Measurements from ENCODE around the gene CNTNAP2.

The CNTNAP2 gene

GRCh38 chr7:146423446-146423845, 306.8 kb downstream of the CNTNAP2 start:
- Mint-ChIP-seq H3K4me3 (no peak overlapping the region), H3K9me3 (peaks cover 0 to 8% of the 10 kb centered on the region in 2 donors), H3K4me1 (ENCODE audit: low read depth in 2 of 2) (no peaks in the 10 kb centered on the region), H3K27ac (no peak overlapping the region), H3K27me3 (no peaks in the 10 kb centered on the region), H3K36me3 (ENCODE audit: insufficient read depth) (no peaks in the 10 kb centered on the region)
- no peak for DNase-seq
- no peak for ATAC-seq (replicated peaks)

DNA sequence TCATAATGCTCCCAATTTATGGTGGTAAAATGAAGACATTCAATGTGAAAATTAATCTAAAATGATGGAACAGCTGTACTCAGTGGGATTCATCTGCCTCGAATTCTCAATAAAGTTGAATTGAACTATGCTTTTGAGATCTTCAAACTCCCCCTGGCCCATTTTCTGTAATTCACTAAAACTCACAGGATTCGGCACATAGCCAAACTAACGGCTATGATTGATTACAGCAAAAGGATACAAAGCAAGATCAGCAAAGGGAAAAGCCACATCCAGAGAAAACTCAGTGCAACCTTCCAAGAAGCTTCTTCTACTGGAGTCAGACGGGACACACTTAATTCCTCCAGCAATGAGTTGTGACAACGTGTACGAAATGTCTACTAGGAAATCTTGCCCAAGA, 307.5 kb downstream of the CNTNAP2 start:
- Mint-ChIP-seq H3K27ac (no peak overlapping the region), H3K4me3 (no peak overlapping the region), H3K4me1 (ENCODE audit: low read depth in 2 of 2) (no peaks in the 10 kb centered on the region), H3K9me3 (peaks cover 0 to 8% of the 10 kb centered on the region in 2 donors), H3K27me3 (no peaks in the 10 kb centered on the region), H3K36me3 (ENCODE audit: insufficient read depth) (no peaks in the 10 kb centered on the region)
- ATAC-seq (replicated peaks) = no peak
- DNase-seq = no peak

DNA sequence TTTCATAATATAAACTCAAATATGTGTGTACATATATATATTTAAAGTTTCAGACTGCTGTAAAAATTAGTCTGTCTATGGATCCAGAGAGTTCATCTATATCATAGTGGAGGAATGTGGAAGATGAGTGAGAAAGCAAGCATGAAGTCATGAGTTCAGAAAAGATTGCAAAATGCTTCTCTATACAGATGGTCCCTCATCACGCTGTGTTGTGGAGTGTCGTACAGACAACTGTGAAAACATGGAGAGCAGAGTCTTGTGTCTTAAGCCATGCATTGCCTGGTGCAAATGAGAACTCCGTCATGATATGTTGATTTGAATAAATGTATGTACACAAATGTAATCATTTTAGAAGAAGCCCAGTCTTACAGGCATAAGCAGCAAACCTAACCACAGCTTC, 316.9 kb downstream of the CNTNAP2 start:
- Mint-ChIP-seq H3K27ac (no peak overlapping the region), H3K27me3 (no peaks in the 10 kb centered on the region), H3K9me3 (peaks cover 0 to 5% of the 10 kb centered on the region in 2 donors), H3K4me3 (no peak overlapping the region), H3K36me3 (ENCODE audit: insufficient read depth) (no peaks in the 10 kb centered on the region), H3K4me1 (ENCODE audit: low read depth in 2 of 2) (no peaks in the 10 kb centered on the region)
- ATAC-seq (replicated peaks) = no peak
- no peak for DNase-seq

- Mint-ChIP-seq H3K4me3 (no peak overlapping the region), H3K9me3 (peaks cover 0 to 7% of the 10 kb centered on the region in 2 donors), H3K36me3 (ENCODE audit: insufficient read depth) (no peaks in the 10 kb centered on the region), H3K27me3 (no peaks in the 10 kb centered on the region), H3K4me1 (ENCODE audit: low read depth in 2 of 2) (no peaks in the 10 kb centered on the region), H3K27ac (no peak overlapping the region)
- ATAC-seq (replicated peaks) = no peak
- DNase-seq = no peak
Observed at GRCh38 chr7:146443102-146443501, 326.5 kb downstream of the CNTNAP2 start.

DNA sequence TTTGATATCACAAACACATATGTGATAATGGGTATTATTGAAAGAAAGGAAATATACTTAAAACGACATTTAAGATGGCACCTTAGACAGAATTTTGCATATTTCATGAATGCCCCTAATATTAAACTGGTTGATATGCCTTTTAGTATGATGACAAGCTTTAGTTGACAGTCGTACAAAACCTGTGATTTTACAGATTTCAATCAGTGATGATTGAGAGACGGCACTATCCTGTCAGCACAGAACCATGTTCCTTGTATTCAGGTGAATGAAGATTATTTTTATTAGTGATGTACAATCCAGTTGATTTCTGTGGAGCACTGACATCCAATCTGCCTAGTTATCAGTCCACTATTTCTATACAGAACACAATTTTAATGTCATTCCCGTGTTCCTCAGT, 333.0 kb downstream of the CNTNAP2 start:
- H3K9me3 Mint-ChIP-seq = peaks cover 14 to 16% of the 10 kb centered on the region in 2 donors
- H3K27ac Mint-ChIP-seq = no peak overlapping the region
- H3K4me3 Mint-ChIP-seq = no peak overlapping the region
- DNase-seq (no peak), ATAC-seq (replicated peaks) (no peak)
- no peaks in the 10 kb centered on the region for H3K27me3 Mint-ChIP-seq
- no peaks in the 10 kb centered on the region for H3K4me1 Mint-ChIP-seq (ENCODE audit: low read depth in 2 of 2)
- H3K36me3 Mint-ChIP-seq (ENCODE audit: insufficient read depth) = no peaks in the 10 kb centered on the region

DNA sequence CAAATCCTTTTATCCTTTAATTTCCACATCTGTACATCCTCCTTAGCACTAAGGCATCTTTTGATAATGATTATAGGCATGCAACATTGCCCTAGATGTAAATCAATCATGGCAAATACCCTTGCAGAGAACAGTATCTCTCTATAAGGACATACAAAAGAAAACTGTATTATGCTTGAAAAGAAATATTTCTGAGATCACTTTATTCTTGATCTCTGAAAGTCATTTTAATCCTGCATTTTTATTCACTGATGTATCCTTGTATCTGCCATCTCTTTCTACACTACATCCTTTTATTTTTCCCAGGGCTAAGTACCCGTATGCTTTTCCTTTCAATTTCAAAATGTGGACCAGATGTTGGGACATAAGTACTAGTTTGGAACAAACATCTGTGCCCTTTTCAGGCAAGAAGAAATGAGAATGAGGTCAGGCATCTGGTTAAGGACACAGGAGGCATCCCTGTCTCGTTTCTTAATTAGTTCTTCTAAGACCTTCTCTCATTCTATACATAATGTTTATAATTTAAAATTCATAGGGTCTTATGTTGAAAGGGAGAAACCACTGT, 338.6 kb downstream of the CNTNAP2 start:
- Mint-ChIP-seq H3K27ac (no peak overlapping the region), H3K4me3 (no peak overlapping the region), H3K4me1 (ENCODE audit: low read depth in 2 of 2) (no peaks in the 10 kb centered on the region), H3K36me3 (ENCODE audit: insufficient read depth) (no peaks in the 10 kb centered on the region), H3K27me3 (no peaks in the 10 kb centered on the region), H3K9me3 (peaks cover 7 to 12% of the 10 kb centered on the region in 2 donors)
- no peak for ATAC-seq (replicated peaks)
- no peak for DNase-seq

DNA sequence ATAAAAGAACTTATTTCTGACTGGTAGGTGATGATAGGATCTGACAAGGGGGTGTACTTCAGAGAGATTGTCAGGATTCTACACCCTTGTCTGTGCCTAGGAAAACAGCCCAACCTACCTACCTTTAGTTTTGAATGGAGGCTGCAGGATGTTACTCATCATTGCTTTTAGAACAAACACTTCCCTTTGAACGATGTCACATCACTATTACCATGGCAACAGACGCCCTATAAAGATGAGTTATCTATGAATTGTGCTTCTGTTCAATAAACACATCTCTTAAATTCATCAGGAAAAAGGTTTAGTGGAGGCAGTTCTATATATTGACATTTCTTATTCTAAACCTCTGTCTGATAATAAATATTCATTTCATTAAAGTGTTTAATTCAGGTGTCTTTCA, 362.4 kb downstream of the CNTNAP2 start:
- DNase-seq = no peak
- no peak overlapping the region for H3K4me3 Mint-ChIP-seq
- no peaks in the 10 kb centered on the region for H3K36me3 Mint-ChIP-seq (ENCODE audit: insufficient read depth)
- peaks cover 0 to 6% of the 10 kb centered on the region in 2 donors for H3K9me3 Mint-ChIP-seq
- H3K4me1 Mint-ChIP-seq (ENCODE audit: low read depth in 2 of 2) = no peaks in the 10 kb centered on the region
- no peak overlapping the region for H3K27ac Mint-ChIP-seq
- H3K27me3 Mint-ChIP-seq = no peaks in the 10 kb centered on the region
- ATAC-seq (replicated peaks) = no peak

- Mint-ChIP-seq H3K36me3 (ENCODE audit: insufficient read depth) (no peaks in the 10 kb centered on the region), H3K9me3 (peaks cover 2 to 8% of the 10 kb centered on the region in 2 donors)
- DNase-seq = no peak
Observed at GRCh38 chr7:146486519-146486918, 369.9 kb downstream of the CNTNAP2 start.

DNA sequence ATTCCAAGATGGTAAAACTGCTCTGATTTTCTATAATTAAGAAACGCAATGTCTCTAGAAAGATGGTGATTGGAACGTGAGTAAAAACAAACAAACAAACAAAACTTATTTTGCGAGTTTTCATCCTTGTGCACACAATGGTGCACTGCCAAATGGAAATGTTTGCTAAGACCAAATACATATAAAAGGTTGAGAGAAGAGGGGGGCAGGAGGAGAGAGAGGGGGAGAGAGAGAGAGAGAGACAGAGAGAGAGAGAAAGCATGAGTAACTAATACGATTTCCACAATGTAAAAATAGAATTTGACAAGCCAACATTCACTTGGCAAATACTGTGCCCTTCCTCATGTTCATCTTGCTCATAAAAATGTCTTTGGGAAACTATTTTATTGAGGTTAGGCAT, 375.4 kb downstream of the CNTNAP2 start:
- H3K4me1 Mint-ChIP-seq (ENCODE audit: low read depth in 2 of 2) = no peaks in the 10 kb centered on the region
- no peak for DNase-seq
- no peak overlapping the region for H3K27ac Mint-ChIP-seq
- no peak overlapping the region for H3K4me3 Mint-ChIP-seq
- H3K36me3 Mint-ChIP-seq (ENCODE audit: insufficient read depth) = no peaks in the 10 kb centered on the region
- H3K9me3 Mint-ChIP-seq = peaks cover 13 to 16% of the 10 kb centered on the region in 2 donors
- H3K27me3 Mint-ChIP-seq = no peaks in the 10 kb centered on the region
- ATAC-seq (replicated peaks) = no peak

More at GRCh38 chr7:146486519-146486918, 369.9 kb downstream of the CNTNAP2 start:
- ATAC-seq (replicated peaks) = no peak
- H3K4me3 Mint-ChIP-seq = no peak overlapping the region
- H3K27ac Mint-ChIP-seq = no peak overlapping the region
- no peaks in the 10 kb centered on the region for H3K27me3 Mint-ChIP-seq
- no peaks in the 10 kb centered on the region for H3K4me1 Mint-ChIP-seq (ENCODE audit: low read depth in 2 of 2)

- ATAC-seq (replicated peaks) = no peak
- DNase-seq = no peak
- no peak overlapping the region for H3K4me3 Mint-ChIP-seq
- no peak overlapping the region for H3K27ac Mint-ChIP-seq
- no peaks in the 10 kb centered on the region for H3K4me1 Mint-ChIP-seq (ENCODE audit: low read depth in 2 of 2)
- H3K27me3 Mint-ChIP-seq = no peaks in the 10 kb centered on the region
- H3K36me3 Mint-ChIP-seq (ENCODE audit: insufficient read depth) = no peaks in the 10 kb centered on the region
- H3K9me3 Mint-ChIP-seq = peaks cover 10 to 11% of the 10 kb centered on the region in 2 donors
Observed at GRCh38 chr7:146494952-146495596, 378.5 kb downstream of the CNTNAP2 start.

GRCh38 chr7:146496657-146497056, 380.1 kb downstream of the CNTNAP2 start:
- ATAC-seq (replicated peaks) (no peak), DNase-seq (no peak)
- Mint-ChIP-seq H3K27me3 (no peaks in the 10 kb centered on the region), H3K36me3 (ENCODE audit: insufficient read depth) (no peaks in the 10 kb centered on the region), H3K27ac (no peak overlapping the region), H3K9me3 (peaks cover 11 to 13% of the 10 kb centered on the region in 2 donors), H3K4me1 (ENCODE audit: low read depth in 2 of 2) (no peaks in the 10 kb centered on the region), H3K4me3 (no peak overlapping the region)

GRCh38 chr7:146499970-146500369, 383.4 kb downstream of the CNTNAP2 start:
- no peak for DNase-seq
- Mint-ChIP-seq H3K27ac (no peak overlapping the region), H3K36me3 (ENCODE audit: insufficient read depth) (no peaks in the 10 kb centered on the region), H3K9me3 (peaks cover 6 to 11% of the 10 kb centered on the region in 2 donors), H3K4me1 (ENCODE audit: low read depth in 2 of 2) (no peaks in the 10 kb centered on the region), H3K4me3 (no peak overlapping the region), H3K27me3 (no peaks in the 10 kb centered on the region)
- ATAC-seq (replicated peaks) = no peak

DNA sequence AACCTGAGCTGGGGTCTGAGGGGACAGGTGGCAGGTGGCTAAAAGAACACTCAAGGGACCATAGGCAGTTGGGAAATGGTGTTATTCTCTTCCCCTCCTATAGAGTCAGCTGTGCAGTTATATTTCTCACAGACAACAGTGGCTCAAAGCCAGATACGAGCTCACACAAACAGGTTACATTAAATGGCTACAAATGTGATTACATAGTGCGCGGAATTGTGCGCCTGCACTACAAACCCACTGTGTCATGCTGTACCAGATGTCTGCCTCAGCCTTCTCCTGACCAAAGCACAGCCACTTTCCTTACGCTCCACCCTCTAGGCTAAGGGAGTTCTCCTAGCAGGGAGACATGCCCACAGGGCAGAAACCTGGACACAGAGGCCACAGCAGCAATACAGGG, 387.2 kb downstream of the CNTNAP2 start:
- Mint-ChIP-seq H3K4me1 (ENCODE audit: low read depth in 2 of 2) (no peaks in the 10 kb centered on the region), H3K4me3 (no peak overlapping the region), H3K36me3 (ENCODE audit: insufficient read depth) (no peaks in the 10 kb centered on the region), H3K27ac (no peak overlapping the region), H3K9me3 (peaks cover 13 to 14% of the 10 kb centered on the region in 2 donors), H3K27me3 (no peaks in the 10 kb centered on the region)
- no peak for ATAC-seq (replicated peaks)
- no peak for DNase-seq

DNA sequence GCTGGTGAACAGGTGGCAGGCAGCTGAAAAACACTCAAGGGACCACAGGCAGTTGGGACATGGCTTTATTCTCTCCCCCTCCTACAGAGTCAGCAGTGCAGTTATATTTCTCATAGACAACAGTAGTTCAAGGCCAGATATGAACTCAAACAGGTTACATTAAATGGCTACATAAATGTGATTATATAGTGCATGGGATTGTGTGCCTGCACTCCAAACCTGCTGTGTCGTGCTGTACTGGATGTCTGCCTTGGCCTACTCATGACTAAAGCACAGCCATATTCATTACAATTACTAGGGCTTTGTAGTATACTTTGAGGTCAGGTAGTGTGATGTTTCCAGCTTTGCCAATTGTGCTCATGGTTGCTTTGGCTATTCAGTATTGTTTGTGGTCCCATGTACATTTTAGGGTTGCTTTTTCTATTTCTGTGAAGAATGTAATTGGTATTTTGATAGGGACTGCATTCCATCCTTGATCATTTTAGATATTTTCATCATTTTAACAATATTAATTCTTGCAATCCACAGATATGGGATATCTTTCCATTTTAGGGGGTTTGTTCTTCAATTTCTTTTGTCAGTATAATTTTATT, 393.6 kb downstream of the CNTNAP2 start:
- DNase-seq (no peak), ATAC-seq (replicated peaks) (no peak)
- Mint-ChIP-seq H3K27ac (no peak overlapping the region), H3K9me3 (peaks cover 16 to 51% of the 10 kb centered on the region in 2 donors), H3K4me3 (no peak overlapping the region), H3K36me3 (ENCODE audit: insufficient read depth) (no peaks in the 10 kb centered on the region), H3K4me1 (ENCODE audit: low read depth in 2 of 2) (no peaks in the 10 kb centered on the region), H3K27me3 (no peaks in the 10 kb centered on the region)

Measured in effector memory CD8-positive, alpha-beta T cell (primary cell).